Measurements from ENCODE around the gene OR10G7.
"Not testable (repeated sequence)": the region's sequence is repeated elsewhere in the genome, so short reads cannot be mapped to it uniquely, and the experiment has no call there.

Gene OR10G7

GRCh38 chr11:124071623-124071948 is 30.5 kb upstream of the OR10G7 start:
- no peak for DNase-seq
- TF ChIP-seq GATA1 (IDR thresholded peaks at IDR 0.05; ENCODE audit: low read depth, low read length) (no peak), POLR2A (IDR thresholded peaks at IDR 0.05; ENCODE audit: low read length) (no peak)

GRCh38 chr11:124070915-124071622 is 29.9 kb upstream of the OR10G7 start:
- no peak for TF ChIP-seq POLR2A (IDR thresholded peaks at IDR 0.05; ENCODE audit: low read length)
- no peak for TF ChIP-seq GATA1 (IDR thresholded peaks at IDR 0.05; ENCODE audit: low read depth, low read length)
- DNase-seq = peak; percentile 90 to 95

GRCh38 chr11:124069429-124070401 is 28.6 kb upstream of the OR10G7 start:
- peak; percentile 93 to 94 for DNase-seq
- no peak for TF ChIP-seq GATA1 (IDR thresholded peaks at IDR 0.05; ENCODE audit: low read depth, low read length)
- peak; percentile 57 for TF ChIP-seq POLR2A (IDR thresholded peaks at IDR 0.05; ENCODE audit: low read length)

- TF ChIP-seq POLR2A (IDR thresholded peaks at IDR 0.05; ENCODE audit: low read length) (no peak), GATA1 (IDR thresholded peaks at IDR 0.05; ENCODE audit: low read depth, low read length) (no peak)
- DNase-seq = no peak
These were observed 27.5 kb upstream of the OR10G7 start for GRCh38 chr11:124068601-124069110.

- DNase-seq = no peak
- TF ChIP-seq GATA1 (IDR thresholded peaks at IDR 0.05; ENCODE audit: low read depth, low read length) = no peak
- no peak for TF ChIP-seq POLR2A (IDR thresholded peaks at IDR 0.05; ENCODE audit: low read length)
These were observed 11.8 kb upstream of the OR10G7 start for GRCh38 chr11:124052966-124053365.

DNA sequence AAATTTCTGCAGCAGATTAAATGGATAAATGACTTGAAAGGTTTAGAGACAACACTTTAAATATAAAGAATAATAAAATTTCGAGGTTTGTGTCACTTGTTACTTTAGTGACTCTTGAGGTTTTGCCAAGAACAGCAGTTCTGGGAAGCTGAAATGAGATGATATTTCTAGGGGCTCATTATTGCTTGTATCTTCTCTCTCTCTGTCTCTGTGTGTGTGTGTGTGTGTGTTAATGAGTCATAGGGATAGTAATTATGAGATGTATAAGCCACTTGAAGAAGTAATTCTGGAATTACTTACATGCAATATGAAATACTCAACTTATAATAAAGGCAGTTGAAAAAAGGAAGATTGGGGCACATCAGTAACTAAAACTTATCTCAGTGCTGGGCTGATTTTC is 9.6 kb upstream of the OR10G7 start:
- DNase-seq = no peak
- TF ChIP-seq POLR2A (IDR thresholded peaks at IDR 0.05; ENCODE audit: low read length) (no peak), GATA1 (IDR thresholded peaks at IDR 0.05; ENCODE audit: low read depth, low read length) (no peak)

DNA sequence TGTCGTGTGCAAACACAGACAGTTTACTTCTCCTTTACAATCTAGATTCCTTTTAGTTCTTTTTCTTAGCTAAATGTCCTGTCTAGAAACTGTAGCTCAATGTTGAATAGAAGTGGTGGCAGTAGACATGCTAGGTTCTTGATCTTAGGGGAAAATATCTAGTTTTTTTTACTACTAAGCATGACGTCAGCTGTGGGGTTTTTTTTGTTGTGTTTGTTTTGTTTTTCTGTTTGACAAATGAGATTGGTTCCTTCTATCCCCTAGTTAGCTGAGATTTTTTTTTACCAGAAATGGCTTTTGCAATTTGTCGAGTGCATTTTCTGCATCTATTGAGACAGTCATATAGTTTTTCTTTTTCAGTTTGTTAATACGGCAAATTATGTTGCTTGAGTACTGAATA is 2.3 kb upstream of the OR10G7 start:
- DNase-seq = no peak

DNA sequence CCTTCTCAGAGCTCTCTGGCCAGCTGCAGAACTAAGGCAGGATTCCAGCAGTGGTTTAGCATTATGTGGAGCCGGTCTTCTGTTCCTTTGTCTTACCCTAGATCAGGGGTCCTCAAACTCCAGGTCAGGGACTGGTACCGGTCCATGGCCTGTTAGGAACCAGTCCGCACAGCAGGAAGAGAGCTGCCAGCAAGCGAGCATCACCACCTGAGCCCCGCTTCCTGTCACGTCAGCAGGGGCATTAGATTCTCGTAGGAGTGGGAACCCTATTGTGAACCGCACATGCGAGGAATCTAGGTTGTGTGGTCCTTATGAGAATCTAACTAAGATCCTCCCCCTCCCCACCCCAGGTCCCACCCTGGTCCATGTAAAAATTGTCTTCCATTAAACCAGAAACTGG is 1.6 kb downstream of the OR10G7 start:
- no peak for TF ChIP-seq POLR2A (IDR thresholded peaks at IDR 0.05; ENCODE audit: low read length)
- no peak for TF ChIP-seq GATA1 (IDR thresholded peaks at IDR 0.05; ENCODE audit: low read depth, low read length)
- DNase-seq = no peak

More for the DNA sequence above, 2.3 kb upstream of the OR10G7 start:
- no peak for TF ChIP-seq GATA1 (IDR thresholded peaks at IDR 0.05; ENCODE audit: low read depth, low read length)
- no peak for TF ChIP-seq POLR2A (IDR thresholded peaks at IDR 0.05; ENCODE audit: low read length)

GRCh38 chr11:124036666-124037065 is 4.5 kb downstream of the OR10G7 start:
- no peak for TF ChIP-seq GATA1 (IDR thresholded peaks at IDR 0.05; ENCODE audit: low read depth, low read length)
- no peak for TF ChIP-seq POLR2A (IDR thresholded peaks at IDR 0.05; ENCODE audit: low read length)
- DNase-seq = no peak

GRCh38 chr11:124026498-124026897 is 14.6 kb downstream of the OR10G7 start, which contains the start of gene OR10G8:
Gene OR10G8 (plus strand): TSS chr11:124026798. CDS start chr11:124029623, 2,825 bp downstream.
- no peak for DNase-seq
- no peak for TF ChIP-seq GATA1 (IDR thresholded peaks at IDR 0.05; ENCODE audit: low read depth, low read length)
- no peak for TF ChIP-seq POLR2A (IDR thresholded peaks at IDR 0.05; ENCODE audit: low read length)

GRCh38 chr11:124015837-124016236 is 25.3 kb downstream of the OR10G7 start:
- DNase-seq = not testable (repeated sequence)

DNA sequence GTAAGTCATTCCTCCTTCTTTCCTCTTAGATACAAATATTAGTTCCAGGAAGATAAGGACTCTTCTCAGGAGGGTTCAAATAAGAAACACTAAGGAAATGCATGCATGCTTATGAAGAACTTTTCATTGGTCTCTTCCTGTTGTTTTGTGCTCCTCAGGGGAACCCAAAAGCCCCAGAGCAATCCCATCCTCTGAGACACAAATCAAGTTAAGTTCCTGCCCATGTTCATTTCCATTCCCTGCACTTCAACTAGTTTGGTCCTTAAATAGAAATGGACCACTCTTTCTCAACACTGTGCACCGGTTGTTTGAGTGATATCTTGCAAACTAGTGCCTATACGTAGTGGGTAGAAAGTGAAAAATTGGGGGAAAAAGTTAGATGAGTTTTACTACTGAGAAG is 28.4 kb downstream of the OR10G7 start, which contains the start of gene OR10G4:
TSS of gene OR10G4 (plus strand) at position 301 of the 400 bp plus-strand sequence. CDS start 2,578 bp downstream, outside the sequence.
- TF ChIP-seq POLR2A (IDR thresholded peaks at IDR 0.05; ENCODE audit: low read length) (no peak), GATA1 (IDR thresholded peaks at IDR 0.05; ENCODE audit: low read depth, low read length) (no peak)
- DNase-seq = no peak

DNA sequence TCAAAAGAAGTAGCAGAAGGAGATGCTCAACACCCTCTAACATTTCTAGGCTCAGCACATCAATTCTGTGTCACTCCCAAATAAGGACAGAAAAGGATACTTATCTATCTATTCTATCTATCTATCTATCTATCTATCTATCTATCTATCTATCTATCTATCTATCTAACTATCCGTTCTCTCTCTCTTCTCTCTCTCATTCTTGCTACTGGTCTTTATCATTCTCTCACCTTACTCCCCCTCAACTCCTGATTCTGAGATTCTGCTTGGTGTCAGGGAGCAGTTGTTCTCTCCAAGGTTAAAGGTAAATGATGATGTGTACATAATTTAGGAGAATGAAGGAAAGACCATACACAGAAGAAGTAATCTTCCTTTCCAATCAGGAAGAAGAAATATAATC is 46.0 kb downstream of the OR10G7 start, which contains the start of gene OR10G6:
TSS of gene OR10G6 (minus strand) at position 43 of the 400 bp plus-strand sequence. CDS start at position 43, 0 bp downstream.
- TF ChIP-seq GATA1 (IDR thresholded peaks at IDR 0.05; ENCODE audit: low read depth, low read length) = no peak
- no peak for TF ChIP-seq POLR2A (IDR thresholded peaks at IDR 0.05; ENCODE audit: low read length)
- no peak for DNase-seq
